NCI-H524 treated with DMSO at 0.1 percent for 48 hours (cell line): Measurements from ENCODE around the gene NEU2.

ENCODE experiments used
- DNase-seq: peaks from one replicate; lab custom pipeline; 2025; lab: John Stamatoyannopoulos, UW

The NEU2 gene

DNA sequence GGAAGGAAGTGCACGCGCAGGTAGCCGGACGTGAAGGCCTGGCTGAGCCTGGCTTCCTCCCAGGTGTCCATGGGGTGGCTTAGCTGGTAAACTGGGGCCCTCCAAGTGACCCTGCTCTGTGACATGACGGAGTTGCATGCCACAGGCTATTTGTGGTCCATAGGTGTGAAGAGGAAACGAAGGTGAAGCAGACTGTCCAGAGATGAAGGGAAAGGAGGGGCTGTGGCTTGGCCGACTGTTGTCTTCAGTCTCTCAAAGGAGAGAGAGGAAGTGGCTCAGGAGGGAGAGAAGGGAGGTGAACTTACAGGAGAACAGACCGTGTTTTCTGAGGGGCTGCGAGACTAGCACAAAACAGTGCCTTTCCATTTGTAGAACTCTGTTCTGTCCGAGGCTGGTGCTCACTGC, 47.0 kb downstream of the NEU2 start:
- no peak for DNase-seq

DNA sequence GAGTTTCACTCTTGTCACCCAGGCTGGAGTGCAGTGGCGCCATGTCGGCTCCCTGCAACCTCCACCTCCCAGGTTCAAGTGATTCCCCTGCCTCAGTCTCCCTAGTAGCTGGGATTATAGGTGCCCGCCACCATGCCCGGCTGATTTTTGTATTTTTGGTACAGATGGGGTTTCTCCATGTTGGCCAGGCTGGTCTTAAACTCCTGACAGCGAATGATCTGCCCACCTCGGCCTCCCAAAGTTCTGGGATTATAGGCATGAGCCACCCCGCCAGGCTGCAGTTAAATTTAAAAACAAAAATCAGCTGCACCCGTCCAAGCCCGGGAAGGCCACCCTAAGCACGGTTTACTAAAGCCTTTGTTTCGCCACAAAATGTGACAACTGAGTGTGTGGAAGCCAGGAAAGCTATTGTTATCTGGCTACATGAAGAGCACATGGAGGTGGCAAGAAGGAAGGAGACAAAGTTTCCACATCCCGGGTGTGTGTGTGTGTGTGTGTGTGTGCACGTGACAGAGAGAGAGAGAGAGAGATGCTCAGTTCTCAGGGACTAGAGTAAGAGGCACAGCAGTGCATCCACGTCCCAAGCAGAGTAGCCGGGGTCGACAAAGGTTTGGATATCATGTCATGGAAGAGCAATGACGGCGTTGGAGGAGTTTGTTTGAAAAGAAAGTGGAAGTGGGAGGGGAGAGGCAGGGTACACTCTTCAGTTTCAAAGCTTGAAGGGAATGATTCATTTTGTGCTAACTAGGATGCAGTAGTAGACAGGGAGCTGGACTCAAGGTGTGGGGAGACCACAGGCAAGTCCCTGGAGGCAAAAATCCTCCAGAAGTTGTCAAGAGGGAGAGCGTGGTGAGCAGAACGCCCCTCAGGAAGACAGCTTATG, 47.7 kb downstream of the NEU2 start:
- DNase-seq = no peak

DNA sequence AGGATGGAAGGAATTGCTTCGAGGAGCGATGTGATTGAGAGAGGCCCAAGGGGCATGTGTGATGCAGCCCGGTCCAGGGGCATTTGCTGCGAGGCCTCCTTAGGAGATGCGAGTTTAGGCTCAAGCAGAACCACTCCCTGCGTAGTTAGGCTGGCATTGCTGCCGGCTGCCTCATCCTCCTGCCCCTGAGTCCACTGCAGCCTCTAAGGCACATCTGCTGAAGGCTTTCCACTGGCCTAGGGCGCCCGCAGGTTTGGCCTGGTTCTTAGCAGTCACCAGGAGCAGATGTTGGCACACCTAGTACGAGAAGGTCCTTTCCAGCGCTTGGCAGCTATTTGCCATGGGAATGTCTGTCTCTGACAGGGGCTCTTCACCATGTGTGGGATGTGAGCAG, 48.4 kb downstream of the NEU2 start:
- no peak for DNase-seq

DNA sequence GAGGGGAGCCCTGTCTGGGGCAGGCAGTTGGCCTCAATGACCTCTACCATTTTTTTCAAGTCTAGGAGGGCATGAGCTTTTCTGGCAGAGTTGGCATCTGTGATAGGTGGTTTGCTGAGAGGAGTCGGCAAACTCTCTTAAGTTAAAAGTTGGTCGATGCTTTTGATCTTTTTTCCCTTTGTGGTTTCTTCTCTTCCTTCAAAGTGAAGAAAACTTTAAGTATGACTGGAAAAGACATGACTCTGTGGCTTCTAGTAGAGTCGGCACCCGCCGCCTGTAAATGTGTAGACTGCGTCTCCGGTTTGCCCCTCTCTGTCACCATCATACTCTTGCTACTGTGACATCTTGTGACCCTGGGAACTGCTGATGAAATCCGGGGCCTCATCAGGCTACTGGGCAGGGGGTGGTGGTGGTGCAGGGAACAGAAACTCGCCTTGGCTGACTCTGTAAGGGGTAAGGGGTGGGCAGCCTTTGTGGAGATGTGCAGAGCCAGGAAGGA, 48.8 kb downstream of the NEU2 start:
- no peak for DNase-seq

DNA sequence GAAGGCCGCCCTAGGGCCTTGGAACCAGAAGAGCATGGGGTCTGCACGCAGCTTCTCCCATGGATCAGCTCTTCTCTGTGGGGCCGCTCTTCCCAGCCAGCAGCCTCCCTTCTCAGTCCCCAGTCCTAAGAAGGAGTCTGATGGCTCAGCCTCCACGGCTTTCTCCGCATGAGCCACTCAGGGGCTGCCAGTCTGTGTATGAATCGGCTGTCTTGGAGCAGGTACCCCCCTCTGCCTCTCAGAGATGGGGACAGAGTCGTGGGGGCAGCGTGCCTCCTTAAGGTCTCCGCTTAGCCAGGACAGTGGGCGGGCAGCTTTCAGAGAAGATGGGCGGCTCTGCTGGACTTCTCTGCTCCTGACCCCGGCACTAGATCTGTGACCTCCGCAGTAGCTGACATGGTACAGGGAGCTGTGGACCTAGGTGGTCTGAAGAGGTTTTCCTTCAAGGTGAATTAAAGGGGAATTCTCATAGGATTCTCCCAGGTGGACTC, 49.3 kb downstream of the NEU2 start:
- no peak for DNase-seq

DNA sequence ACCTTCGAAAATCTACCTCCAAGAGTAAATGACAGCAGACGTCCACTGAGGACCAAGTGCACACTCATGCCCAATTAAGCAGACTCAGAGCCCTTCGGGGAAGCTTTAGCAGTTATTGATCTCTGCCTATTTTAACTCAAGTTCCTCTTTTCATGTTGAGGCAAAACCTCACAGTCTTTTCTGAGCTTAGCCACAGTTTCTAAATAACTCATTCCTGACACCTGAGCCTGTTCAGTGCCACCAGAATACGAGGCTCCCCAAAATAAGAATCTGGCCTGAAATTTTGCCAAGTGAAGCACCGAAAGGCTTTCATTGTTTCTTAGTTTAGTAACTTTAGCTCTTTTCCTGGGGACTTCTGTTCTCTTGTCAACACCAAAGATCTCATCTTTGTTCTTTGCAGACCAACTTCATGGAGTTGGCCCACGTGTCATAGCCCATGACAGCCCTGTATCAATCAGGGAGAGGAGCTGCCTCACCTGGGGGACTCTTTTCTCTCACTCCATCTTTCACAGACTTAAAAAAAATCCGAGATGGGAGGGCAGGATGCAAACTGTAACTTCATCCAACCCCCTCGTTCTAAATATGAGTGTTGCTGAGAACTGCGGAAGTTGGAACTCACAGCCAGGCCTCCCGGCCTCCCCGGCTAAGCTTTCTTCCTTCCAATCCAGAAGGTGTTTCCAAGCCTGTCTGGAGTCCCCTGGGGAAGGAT, 49.9 kb downstream of the NEU2 start:
- no peak for DNase-seq

DNA sequence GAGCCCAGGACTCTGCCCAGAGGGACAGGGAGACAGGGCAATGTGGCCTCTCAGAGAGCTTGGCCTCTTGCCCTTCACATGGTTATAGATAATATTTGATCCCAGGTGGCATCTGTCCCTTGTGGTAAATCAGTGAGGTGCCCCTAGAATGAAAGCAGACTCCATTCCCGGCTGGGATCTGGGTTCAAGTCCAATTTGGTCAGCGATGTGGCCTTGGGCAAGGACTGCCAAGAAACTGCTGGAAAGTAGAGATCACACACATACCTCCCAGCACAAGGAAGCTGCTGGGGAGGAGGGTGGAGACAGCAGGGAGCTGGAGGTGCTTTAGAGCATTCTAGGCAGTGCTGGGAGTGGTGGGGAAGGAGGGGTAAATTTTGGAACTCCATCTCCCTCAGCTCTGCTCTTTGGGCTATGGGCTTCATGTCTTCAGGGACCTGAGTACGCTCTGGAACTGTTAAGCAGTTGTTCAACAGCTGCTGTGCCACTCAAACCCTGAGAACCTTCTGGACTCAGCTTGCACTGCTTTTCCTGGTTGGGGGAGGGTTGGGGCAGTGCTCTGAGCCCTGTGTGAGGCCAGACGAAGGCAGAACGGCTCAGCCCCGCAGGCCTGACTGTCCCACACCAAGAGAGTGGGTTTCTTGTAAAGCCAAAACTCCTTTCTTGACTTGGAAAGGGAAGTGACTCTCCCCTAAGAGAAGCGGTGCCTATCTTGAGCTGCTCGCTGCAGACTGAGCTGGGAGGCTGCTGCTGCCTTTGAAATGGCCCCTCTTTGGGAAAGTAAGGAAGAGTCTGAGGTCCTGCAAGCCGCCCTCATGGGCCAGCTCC, 50.7 kb downstream of the NEU2 start:
- no peak for DNase-seq

DNA sequence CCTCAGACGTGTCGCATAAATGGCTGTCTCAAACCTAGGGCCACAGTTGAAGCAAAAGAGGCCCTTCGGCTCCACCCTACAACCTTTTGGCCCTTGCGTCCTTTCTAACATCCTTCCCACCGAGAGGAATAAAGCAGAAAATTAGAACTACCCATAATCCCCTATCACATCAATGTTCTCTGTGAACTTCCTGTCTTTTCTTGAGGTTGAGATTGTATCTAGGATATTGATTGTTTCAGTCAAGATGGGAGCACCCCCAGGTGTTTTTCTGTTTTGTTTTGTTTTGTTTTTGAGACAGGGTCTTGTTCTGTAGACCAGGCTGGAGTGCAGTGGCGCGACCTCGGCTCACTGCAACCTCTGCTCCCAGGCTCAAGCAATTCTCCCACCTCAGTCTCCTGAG, 51.3 kb downstream of the NEU2 start:
- no peak for DNase-seq

DNA sequence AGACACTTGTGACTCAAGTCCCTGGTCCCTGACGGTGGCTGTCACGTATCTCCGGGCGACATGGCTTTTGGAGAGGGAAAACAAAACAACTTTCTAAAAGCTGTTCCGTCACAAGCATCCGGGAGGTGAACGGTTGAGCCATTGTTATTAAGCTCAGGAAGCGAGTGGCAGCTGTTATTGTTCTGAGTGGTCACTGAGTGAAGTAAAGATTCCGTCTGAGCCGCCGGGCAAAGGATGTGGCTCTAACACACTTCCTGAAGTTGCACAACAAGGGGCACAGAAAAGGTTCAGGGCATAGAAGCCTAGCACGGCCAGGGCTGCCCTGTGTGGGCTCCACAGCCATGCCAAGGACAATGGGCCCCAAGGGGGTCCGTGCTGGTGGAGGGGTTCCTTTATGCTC, 52.0 kb downstream of the NEU2 start:
- no peak for DNase-seq
